ENCODE results near the gene DDX1. TPM values are rescaled to one million over a fixed set of nuclear protein-coding genes. Genes with fewer than 3 reads are reported as not detected.

DDX1 gene
- total RNA-seq, 3 donors from 2014 or later = 70.7 to 96.7 (median 72.4) TPM

DNA sequence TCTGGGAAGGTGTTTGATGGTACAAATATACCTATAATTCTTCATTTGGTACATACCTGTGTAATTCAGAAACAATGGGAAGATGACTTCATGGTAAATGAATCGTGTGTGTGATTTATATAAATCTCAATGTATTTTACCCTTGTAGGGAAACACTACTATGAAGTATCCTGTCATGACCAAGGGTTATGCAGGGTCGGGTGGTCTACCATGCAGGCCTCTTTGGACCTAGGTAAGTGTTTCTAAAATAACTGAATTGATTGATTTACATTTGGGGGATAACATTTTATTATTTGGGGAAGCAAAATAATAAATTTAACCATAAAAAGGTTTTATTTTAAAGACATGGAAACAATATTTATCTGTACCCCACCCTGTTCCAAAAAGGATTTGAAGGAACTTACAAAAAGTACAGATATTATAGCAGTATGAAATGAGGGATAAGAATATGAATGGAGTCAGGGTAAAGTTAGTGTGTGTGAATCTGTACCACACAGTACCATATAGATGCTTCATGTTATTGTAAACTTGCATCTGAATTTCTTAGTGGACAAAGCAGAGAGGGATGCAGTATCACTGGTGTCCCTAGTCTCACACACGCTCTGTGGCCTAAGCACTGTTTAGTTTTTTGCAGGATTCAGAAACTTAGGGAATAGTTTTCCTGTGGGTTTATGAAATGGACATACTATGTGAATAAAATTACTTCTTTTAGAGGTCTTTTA, 11.5 kb downstream of the DDX1 start:
- no peak for TF ChIP-seq CTCF (IDR thresholded peaks at IDR 0.05)
- no peaks in the 10 kb centered on the region for H3K9me3 ChIP-seq
- intact Hi-C loops (cut with DNase I, micrococcal nuclease) = no loop called here
- ATAC-seq (no peak), DNase-seq (no peak)
- H3K4me1 ChIP-seq (ENCODE audit: low read depth) = no peaks in the 10 kb centered on the region
- H3K36me3 ChIP-seq (ENCODE audit: low read depth) = peaks cover 50% of the 10 kb centered on the region
- no peak overlapping the region for H3K4me3 ChIP-seq

GRCh38 chr2:15603948-15604347, 12.3 kb downstream of the DDX1 start:
- Histone ChIP-seq H3K4me3 (no peak overlapping the region), H3K4me1 (ENCODE audit: low read depth) (no peaks in the 10 kb centered on the region), H3K36me3 (ENCODE audit: low read depth) (peaks cover 50% of the 10 kb centered on the region), H3K9me3 (no peaks in the 10 kb centered on the region)
- TF ChIP-seq CTCF (IDR thresholded peaks at IDR 0.05) = no peak
- no peak for ATAC-seq
- intact Hi-C loops (cut with DNase I, micrococcal nuclease) = no loop called here
- DNase-seq = no peak

- Histone ChIP-seq H3K36me3 (ENCODE audit: low read depth) (peaks cover 39% of the 10 kb centered on the region), H3K4me1 (ENCODE audit: low read depth) (no peaks in the 10 kb centered on the region), H3K9me3 (no peaks in the 10 kb centered on the region), H3K4me3 (no peak overlapping the region)
- ATAC-seq (no peak), DNase-seq (no peak)
- intact Hi-C loops (cut with DNase I, micrococcal nuclease) = no loop called here
- TF ChIP-seq CTCF (IDR thresholded peaks at IDR 0.05) = no peak
Observed at GRCh38 chr2:15605721-15606120, 14.1 kb downstream of the DDX1 start.

- peaks cover 39% of the 10 kb centered on the region for H3K36me3 ChIP-seq (ENCODE audit: low read depth)
- no peaks in the 10 kb centered on the region for H3K9me3 ChIP-seq
- intact Hi-C loops (cut with DNase I, micrococcal nuclease) = no loop called here
- H3K4me1 ChIP-seq (ENCODE audit: low read depth) = no peaks in the 10 kb centered on the region
- no peak overlapping the region for H3K4me3 ChIP-seq
- no peak for ATAC-seq
- DNase-seq = no peak
- no peak for TF ChIP-seq CTCF (IDR thresholded peaks at IDR 0.05)
Observed at GRCh38 chr2:15606481-15607441, 15.1 kb downstream of the DDX1 start.

GRCh38 chr2:15607709-15608391, 16.2 kb downstream of the DDX1 start:
- H3K4me1 ChIP-seq (ENCODE audit: low read depth) = no peaks in the 10 kb centered on the region
- H3K36me3 ChIP-seq (ENCODE audit: low read depth) = peaks cover 32% of the 10 kb centered on the region
- TF ChIP-seq CTCF (IDR thresholded peaks at IDR 0.05) = no peak
- ATAC-seq = no peak
- intact Hi-C loops (cut with DNase I, micrococcal nuclease) = no loop called here
- no peaks in the 10 kb centered on the region for H3K9me3 ChIP-seq
- H3K4me3 ChIP-seq = no peak overlapping the region
- DNase-seq = no peak

All from mucosa of descending colon (tissue), 3 donors.